ENCODE measurements around the gene SLC6A6.

DNA sequence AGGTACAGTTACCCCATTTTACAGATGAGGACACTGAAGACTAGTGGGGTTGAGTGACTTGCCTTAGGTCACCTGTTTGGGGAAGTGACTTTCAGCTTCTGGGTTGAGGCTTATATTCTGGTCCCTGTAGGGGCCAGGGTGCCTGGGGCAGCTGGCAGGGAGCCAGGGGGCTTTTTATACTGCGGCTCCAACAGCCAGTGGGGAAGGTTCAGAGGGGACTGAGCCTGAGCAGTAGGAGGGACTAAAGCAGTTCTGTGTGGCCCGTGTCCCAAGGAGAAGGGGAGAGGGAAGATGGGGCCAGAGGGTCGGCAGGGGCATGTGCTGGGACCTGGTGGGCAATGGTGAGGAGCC, 37.7 kb downstream of the SLC6A6 start:
- TF ChIP-seq, protein P1, sequence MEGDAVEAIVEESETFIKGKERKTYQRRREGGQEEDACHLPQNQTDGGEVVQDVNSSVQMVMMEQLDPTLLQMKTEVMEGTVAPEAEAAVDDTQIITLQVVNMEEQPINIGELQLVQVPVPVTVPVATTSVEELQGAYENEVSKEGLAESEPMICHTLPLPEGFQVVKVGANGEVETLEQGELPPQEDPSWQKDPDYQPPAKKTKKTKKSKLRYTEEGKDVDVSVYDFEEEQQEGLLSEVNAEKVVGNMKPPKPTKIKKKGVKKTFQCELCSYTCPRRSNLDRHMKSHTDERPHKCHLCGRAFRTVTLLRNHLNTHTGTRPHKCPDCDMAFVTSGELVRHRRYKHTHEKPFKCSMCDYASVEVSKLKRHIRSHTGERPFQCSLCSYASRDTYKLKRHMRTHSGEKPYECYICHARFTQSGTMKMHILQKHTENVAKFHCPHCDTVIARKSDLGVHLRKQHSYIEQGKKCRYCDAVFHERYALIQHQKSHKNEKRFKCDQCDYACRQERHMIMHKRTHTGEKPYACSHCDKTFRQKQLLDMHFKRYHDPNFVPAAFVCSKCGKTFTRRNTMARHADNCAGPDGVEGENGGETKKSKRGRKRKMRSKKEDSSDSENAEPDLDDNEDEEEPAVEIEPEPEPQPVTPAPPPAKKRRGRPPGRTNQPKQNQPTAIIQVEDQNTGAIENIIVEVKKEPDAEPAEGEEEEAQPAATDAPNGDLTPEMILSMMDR (IDR thresholded peaks at IDR 0.05; ENCODE audit: insufficient read depth, low read length, poor library complexity, severe bottlenecking), result no peak
- TF ChIP-seq EZH2phosphoT487 (conservative IDR thresholded peaks at IDR 0.05; ENCODE audit: low read length), result no peak

All from SU-DHL-6 (cell line).